HepG2 (cell line): ENCODE measurements around the gene HMCN2. TPM values are rescaled to one million over a fixed set of nuclear protein-coding genes. Genes with fewer than 3 reads are reported as not detected.

Experiments used
- ATAC-seq: fragments of 200-7000 bp; cut with Tn5 transposase; 3 replicates; pipeline ENCODE4 v1.9.1; 2020; ENCODE audit warnings: mild to moderate bottlenecking, moderate library complexity
- BruUV-seq: library from RNA; stranded (reverse); fragments of 400-500 nt; replicated peaks from 2 replicates; lab custom pipeline; 2021; lab: Mats Ljungman, UMichigan
- CTCF ChIA-PET: fragments of 300-600 bp; formaldehyde crosslinking; extraction: SDS; loops from one replicate; lab custom pipeline; 2021; ENCODE audit warnings: low total read pairs, inconsistent platforms, low intra/inter-chr PET ratio; lab: Yijun Ruan, JAX
- POLR2A ChIA-PET: fragments of 350-600 bp; sonication (Branson Sonifier 250); formaldehyde crosslinking; loops from one replicate; lab custom pipeline; 2020; ENCODE audit warnings: antibody characterized with exemption, inconsistent platforms; lab: Yijun Ruan, JAX
- DNase-seq: peaks from one replicate; pipeline ENCODE4 v3.0.0-alpha.2; 2015; ENCODE audit warnings: low spot score
- FAIRE-seq: peaks from 3 replicates; lab custom pipeline; 2011; peaks lifted over from hg19 to GRCh38; lab: Jason Lieb, UNC
- H2AFZ ChIP-seq: one replicate; pipeline ENCODE4 v1.6.1; 2011; ENCODE audit warnings: low read length, inconsistent platforms
- H3K27ac ChIP-seq: fragments of 300-600 bp; 3 replicates; pipeline ENCODE4 v1.8.0; 2011; ENCODE audit warnings: mixed run types, mild to moderate bottlenecking, mixed read lengths, low read length, inconsistent platforms; ENCODE audit not compliant: insufficient read depth; ENCODE audit errors: extremely low read length
- H3K27me3 ChIP-seq, 2 experiments: fragments of 200-600 bp in 1 of 2; 2 replicates in 1 of 2; 3 replicates in 1 of 2; pipeline versions ENCODE4 v1.6.0 to v1.8.0; 2011; ENCODE audit warnings: low read length in 2 of 2, mild to moderate bottlenecking in 2 of 2, moderate library complexity in 2 of 2, inconsistent platforms in 1 of 2; ENCODE audit not compliant: insufficient read depth in 2 of 2, control insufficient read depth in 1 of 2
- H3K36me3 ChIP-seq, 2 experiments: fragments of 200-600 bp in 1 of 2; replicated peaks in 1 of 2; 2 replicates in 1 of 2; 3 replicates in 1 of 2; pipeline versions ENCODE4 v1.5.1 to v1.8.0; 2011; ENCODE audit warnings: low read length in 2 of 2, inconsistent platforms in 1 of 2; ENCODE audit not compliant: insufficient read depth in 2 of 2, control insufficient read depth in 1 of 2
- H3K4me1 ChIP-seq: 2 replicates; pipeline ENCODE4 v1.5.1; 2012; ENCODE audit warnings: low read length, inconsistent platforms; ENCODE audit not compliant: insufficient read depth
- H3K4me2 ChIP-seq: 2 replicates; pipeline ENCODE4 v1.6.0; 2011; ENCODE audit warnings: low read depth, low read length, inconsistent platforms
- H3K4me3 ChIP-seq, 3 experiments: fragments of 200-600 bp in 1 of 3; sonication (generic), shearing (Covaris generic) in 1 of 3; replicated peaks in 1 of 3; 2 replicates each; pipeline ENCODE4 v1.5.1; 2011 to 2016; ENCODE audit warnings: low read length in 3 of 3, inconsistent platforms in 2 of 3, low read depth in 2 of 3, mild to moderate bottlenecking in 2 of 3, control low read depth in 1 of 3, mixed read lengths in 1 of 3; ENCODE audit not compliant: insufficient read depth in 1 of 3
- H3K79me2 ChIP-seq: one replicate; pipeline ENCODE4 v1.6.1; 2011; ENCODE audit warnings: low read length, inconsistent platforms; ENCODE audit not compliant: insufficient read depth
- H3K9ac ChIP-seq: 2 replicates; pipeline ENCODE4 v1.6.0; 2011; ENCODE audit warnings: mild to moderate bottlenecking, low read depth, low read length, inconsistent platforms; ENCODE audit not compliant: insufficient read depth
- H3K9me3 ChIP-seq: 2 replicates; pipeline ENCODE4 v1.5.1; 2012; ENCODE audit warnings: mild to moderate bottlenecking, low read length
- H4K20me1 ChIP-seq: 2 replicates; pipeline ENCODE4 v1.6.0; 2011; ENCODE audit warnings: inconsistent platforms, mild to moderate bottlenecking, low read length, moderate library complexity; ENCODE audit not compliant: insufficient read depth
- BORCS8-MEF2B ChIP-seq: sonication (generic); formaldehyde crosslinking; IDR thresholded peaks from 2 replicates; pipeline ENCODE4 v1.8.0; 2022; ENCODE audit warnings: mild to moderate bottlenecking, missing genetic modification reagents
- GZF1 ChIP-seq: sonication (generic); formaldehyde crosslinking; IDR thresholded peaks from 2 replicates; pipeline ENCODE4 v1.5.1; 2020; ENCODE audit warnings: mild to moderate bottlenecking, missing genetic modification reagents
- HDAC2 ChIP-seq: sonication (generic); formaldehyde crosslinking; IDR thresholded peaks from 2 replicates; pipeline ENCODE4 v1.4.0; 2020; ENCODE audit warnings: missing genetic modification reagents
- JUNB ChIP-seq: sonication (generic); formaldehyde crosslinking; IDR thresholded peaks from 2 replicates; pipeline ENCODE4 v1.8.0; 2022; ENCODE audit warnings: missing genetic modification reagents, mild to moderate bottlenecking, borderline replicate concordance
- ZEB1 ChIP-seq: IDR thresholded peaks from 2 replicates; pipeline ENCODE4 v1.6.1; 2012; ENCODE audit warnings: mild to moderate bottlenecking, low read depth, inconsistent platforms; ENCODE audit not compliant: insufficient replicate concordance
- ZNF160 ChIP-seq: sonication (generic); formaldehyde crosslinking; IDR thresholded peaks from 2 replicates; pipeline ENCODE4 v1.8.0; 2022; ENCODE audit warnings: mild to moderate bottlenecking, inconsistent platforms, missing genetic modification reagents
- ZNF263 ChIP-seq: sonication (generic); formaldehyde crosslinking; IDR thresholded peaks from 2 replicates; pipeline ENCODE4 v1.4.0; 2020; ENCODE audit warnings: missing genetic modification reagents
- ZNF562 ChIP-seq: sonication (generic); formaldehyde crosslinking; IDR thresholded peaks from 2 replicates; pipeline ENCODE4 v1.8.0; 2022; ENCODE audit warnings: missing genetic modification reagents, borderline replicate concordance
- ZNF687 ChIP-seq: sonication (generic); formaldehyde crosslinking; IDR thresholded peaks from 2 replicates; pipeline ENCODE4 v1.5.1; 2020; ENCODE audit warnings: mild to moderate bottlenecking, missing genetic modification reagents, moderate library complexity
- ZNF770 ChIP-seq: sonication (generic); formaldehyde crosslinking; IDR thresholded peaks from 2 replicates; pipeline ENCODE4 v1.5.0; 2020; ENCODE audit warnings: mild to moderate bottlenecking, missing genetic modification reagents
- WGBS: methylation state at CpG from one replicate; pipeline ENCODE4 v1.1.6; 2017; ENCODE audit warnings: low lambda C conversion rate; 5-methylcytosine and 5-hydroxymethylcytosine counted together
- in situ Hi-C: cut with HindIII; loops from 2 replicates; pipeline ENCODE4 v1.10.0; 2017; ENCODE audit warnings: low pct_unique_long_range_greater_than_20kb; ENCODE audit not compliant: extremely low pct_ligation_motif_present
- intact Hi-C: fragments of 100-400 bp; cut with micrococcal nuclease; formaldehyde crosslinking; loops from one replicate; pipeline ENCODE4 v1.10.0; 2022; ENCODE audit not compliant: unreplicated experiment
- polyA plus RNA-seq, 8 experiments: library from polyadenylated mRNA; depleted of rRNA in 3 of 8; stranded (reverse) in 7 of 8; unstranded in 1 of 8; fragments of >200 nt; fragmentation: Illumina TruSeq in 4 of 8; extraction: Trizol in 4 of 8; gene quantifications; 2 replicates each; pipeline versions ENCODE4 v1.2.1 to v1.2.3, GENCODE V29; 2011 to 2016; ENCODE audit warnings: low read depth in 4 of 8, missing spikeins in 1 of 8, mixed read lengths in 1 of 8; ENCODE audit not compliant: insufficient read depth in 1 of 8
- total RNA-seq, 5 experiments: library from RNA; depleted of rRNA; stranded (reverse); fragments of >200 nt; fragmentation: Illumina TruSeq; extraction: Trizol; gene quantifications; 2 replicates each; pipeline ENCODE4 v1.2.3, GENCODE V29; 2016; ENCODE audit warnings: low read depth in 1 of 5

Gene HMCN2
- total and polyA plus RNA-seq, 2 of the 13 experiments (the other 11 are each of a cell fraction or from before 2014, with no cell fraction given) = 0.09 TPM; not detected in 1

- ChIA-PET CTCF (no interaction called here), POLR2A (no interaction called here)
- H3K4me3 ChIP-seq = no peak overlapping the region
- no peaks in the 10 kb centered on the region for H3K4me1 ChIP-seq
- no peaks in the 10 kb centered on the region for H3K79me2 ChIP-seq
- TF ChIP-seq ZNF263 (peak; percentile 64; the same call in 1 of the 2 replicates), JUNB (CRISPR knock-in tag) (no peak)
- BruUV-seq = no TSS peak
- no peak overlapping the region for H3K27ac ChIP-seq
- FAIRE-seq = no peak
- H2AFZ ChIP-seq = no peak overlapping the region
- in situ Hi-C loops (no loop called here), intact Hi-C loops (no loop called here)
- H3K9me3 ChIP-seq = no peaks in the 10 kb centered on the region
- H3K4me2 ChIP-seq = no peak overlapping the region
- DNase-seq = no peak
- no peak overlapping the region for H3K9ac ChIP-seq
- H3K36me3 ChIP-seq = no peaks in the 10 kb centered on the region
- 7% methylated on average over 6 of the region's 6 CpGs for WGBS
- H4K20me1 ChIP-seq = 0 out of 2 replicates have a peak, but pooled peaks cover 8% of the 10 kb centered on the region
- no peak for ATAC-seq
- H3K27me3 ChIP-seq = peaks cover 1 to 7% of the 10 kb centered on the region in 2 experiments; a peak in 2 of 5 replicates
Measured at GRCh38 chr9:130297371-130297770, 31.8 kb downstream of the HMCN2 start.

GRCh38 chr9:130298662-130299279, 33.2 kb downstream of the HMCN2 start:
- peak; percentile 6 for DNase-seq
- ChIA-PET POLR2A (no interaction called here), CTCF (no interaction called here)
- H2AFZ ChIP-seq = no peak overlapping the region
- H3K4me3 ChIP-seq = no peak overlapping the region
- no peak for FAIRE-seq
- no peak overlapping the region for H3K4me2 ChIP-seq
- intact Hi-C loops (no loop called here), in situ Hi-C loops (no loop called here)
- no peaks in the 10 kb centered on the region for H3K36me3 ChIP-seq
- no peak overlapping the region for H3K9ac ChIP-seq
- no peaks in the 10 kb centered on the region for H3K4me1 ChIP-seq
- no TSS peak for BruUV-seq
- peaks cover 2 to 11% of the 10 kb centered on the region in 2 experiments; a peak in 3 of 5 replicates for H3K27me3 ChIP-seq
- H3K79me2 ChIP-seq = no peaks in the 10 kb centered on the region
- 0 out of 2 replicates have a peak, but pooled peaks cover 8% of the 10 kb centered on the region for H4K20me1 ChIP-seq
- no peaks in the 10 kb centered on the region for H3K9me3 ChIP-seq
- H3K27ac ChIP-seq = no peak overlapping the region
- WGBS = 0% methylated on average over 1 of the region's 15 CpGs
- ATAC-seq = peak; percentile 43
- no peak for TF ChIP-seq ZNF562 (CRISPR knock-in tag)
- TF ChIP-seq ZNF770 = no peak
- TF ChIP-seq ZNF160 (CRISPR knock-in tag) = no peak
- TF ChIP-seq HDAC2 = 0 out of 2 replicates have a peak, but pooled peaks have one; percentile 27
- TF ChIP-seq ZEB1 = no peak
- no peak for TF ChIP-seq GZF1 (CRISPR knock-in tag)
- TF ChIP-seq BORCS8-MEF2B = peak; percentile 60; the same call in 1 of the 2 replicates
- TF ChIP-seq ZNF687 (CRISPR knock-in tag) = peak; percentile 13; the same call in 1 of the 2 replicates
